GM18508 (cell line): Measurements from ENCODE around the gene STIM2.
A peak's percentile ranks its signal among the peaks of the same experiment; 100 is the strongest.

Experiments used
- ATAC-seq: cut with Tn5 transposase; IDR thresholded peaks from one replicate; pipeline ENCODE4 v1.9.1; 2021; ENCODE audit warnings: moderate number of reproducible peaks; ENCODE audit not compliant: insufficient read depth, unreplicated experiment

Gene STIM2

GRCh38 chr4:26836539-26836938 lies 24.1 kb upstream of the STIM2 start:
- no peak for ATAC-seq

GRCh38 chr4:26837993-26838842 lies 22.4 kb upstream of the STIM2 start:
- ATAC-seq = no peak

GRCh38 chr4:26839016-26839415 lies 21.6 kb upstream of the STIM2 start:
- no peak for ATAC-seq

GRCh38 chr4:26839534-26839951 lies 21.1 kb upstream of the STIM2 start:
- ATAC-seq = no peak

- no peak for ATAC-seq
These were observed 19.9 kb upstream of the STIM2 start for GRCh38 chr4:26840786-26841185.

- no peak for ATAC-seq
These were observed 17.7 kb upstream of the STIM2 start for GRCh38 chr4:26842911-26843310.

- ATAC-seq = no peak
These were observed 10.1 kb upstream of the STIM2 start for GRCh38 chr4:26850528-26850927.

GRCh38 chr4:26851129-26851528 lies 9.5 kb upstream of the STIM2 start:
- ATAC-seq = no peak

- no peak for ATAC-seq
These were observed 5.9 kb upstream of the STIM2 start for GRCh38 chr4:26854701-26855100.

- no peak for ATAC-seq
These were observed 3.7 kb upstream of the STIM2 start for GRCh38 chr4:26856906-26857277.

- ATAC-seq = peak; percentile 30
These were observed 3.2 kb upstream of the STIM2 start for GRCh38 chr4:26857278-26858034.

GRCh38 chr4:26858035-26858918 lies 2.4 kb upstream of the STIM2 start:
- ATAC-seq = no peak

GRCh38 chr4:26858947-26859401 lies 1.7 kb upstream of the STIM2 start:
- no peak for ATAC-seq

- ATAC-seq = no peak
These were observed 882 bp upstream of the STIM2 start for GRCh38 chr4:26859762-26860156.

GRCh38 chr4:26860922-26861433 lies 337 bp downstream of the STIM2 start:
- ATAC-seq = peak; percentile 3

- ATAC-seq = peak; percentile 25
These were observed 969 bp downstream of the STIM2 start for GRCh38 chr4:26861434-26862186.

- ATAC-seq = no peak
These were observed 1.8 kb downstream of the STIM2 start for GRCh38 chr4:26862381-26862915.

- ATAC-seq = no peak
These were observed 2.9 kb downstream of the STIM2 start for GRCh38 chr4:26863512-26863911.

GRCh38 chr4:26864899-26865298 lies 4.3 kb downstream of the STIM2 start:
- no peak for ATAC-seq
